ENCODE data around the gene PHGDH. TPM values are rescaled to one million over a fixed set of nuclear protein-coding genes. Genes with fewer than 3 reads are reported as not detected.

The PHGDH gene
- total and polyA plus RNA-seq, 3 experiments from 2014 or later = 10.5 to 82.5 (median 78.4) TPM

DNA sequence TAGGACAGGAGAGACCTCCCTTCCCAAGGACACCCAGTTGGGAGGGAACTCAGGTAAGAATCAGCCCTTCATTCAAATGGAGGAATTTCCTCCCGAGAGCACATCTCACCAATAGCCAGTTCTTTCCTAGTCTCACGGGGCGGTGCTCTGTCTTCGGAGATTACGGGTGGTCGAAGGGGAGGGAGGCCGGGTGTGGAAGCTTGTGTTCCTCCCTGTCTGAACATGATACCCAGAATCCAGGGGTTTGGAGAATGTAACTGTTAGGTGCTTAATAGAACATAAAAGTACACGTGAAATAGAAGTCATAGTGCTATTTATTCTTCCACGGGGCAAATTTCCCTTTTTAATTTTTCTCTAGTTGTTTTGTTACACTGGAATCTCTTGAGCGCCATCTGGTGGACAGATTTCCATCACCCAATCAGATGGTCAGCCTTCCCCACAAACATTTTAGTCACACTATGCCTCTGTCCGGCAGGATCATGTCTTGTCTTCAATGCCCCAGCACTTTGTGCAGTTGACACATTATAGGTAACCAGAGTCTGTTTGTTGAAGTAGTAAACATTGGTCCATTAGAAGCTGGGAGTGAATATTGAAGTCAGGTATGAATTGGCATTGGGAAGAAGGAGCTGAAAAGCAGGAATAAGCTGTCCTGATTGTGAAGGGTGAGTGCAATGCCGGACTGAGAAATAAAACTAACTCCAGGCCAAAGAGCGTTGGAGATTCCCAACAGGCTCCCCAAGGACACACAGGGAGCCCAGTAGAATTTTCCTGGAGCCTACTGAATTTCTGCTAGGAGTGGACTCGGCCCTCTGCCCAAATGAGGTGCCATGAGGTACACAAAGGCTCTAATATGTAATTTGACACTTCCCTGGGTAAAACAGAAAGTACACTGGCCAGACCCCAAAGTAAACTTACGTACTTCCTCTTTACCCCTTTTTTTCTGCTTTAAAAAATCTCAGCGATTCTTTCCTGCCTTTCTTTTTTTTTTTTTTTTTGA lies 36.1 kb upstream of the PHGDH start:
- Histone ChIP-seq H3K4me3 (ENCODE audit: low read length) (no peak overlapping the region), H3K27ac (ENCODE audit: low read depth, low read length) (no peak overlapping the region), H3K27me3 (ENCODE audit: insufficient read depth, low read length, poor library complexity, severe bottlenecking) (no peaks in the 10 kb centered on the region), H3K9me3 (ENCODE audit: low read length) (no peaks in the 10 kb centered on the region), H3K36me3 (ENCODE audit: insufficient read depth, low read length) (no peaks in the 10 kb centered on the region), H3K4me1 (ENCODE audit: insufficient read depth, low read length) (peaks cover 4% of the 10 kb centered on the region)
- DNase-seq = peak; percentile 5 to 50 (median 15)
- ChIA-PET CTCF (interaction anchor here (0.7 to 1.6 kb wide), 7 partner anchors 8 to 22 kb away, joined by 3 to 4 read pairs (median 3); no protein-coding TSS in a partner anchor), POLR2A (no interaction called here)
- Mint-ChIP-seq H3K4me3 (peak overlapping the region in 5 of 7 donors; percentile 36 to 75 (median 62)), H3K4me1 (peaks cover 5 to 7% (median 6%) of the 10 kb centered on the region in 3 donors), H3K27ac (peak overlapping the region in 1 of 8 donors; percentile 77), H3K27me3 (peaks cover 12 to 47% of the 10 kb centered on the region in 2 donors), H3K9me3 (peaks cover 0 to 3% (median 0%) of the 10 kb centered on the region in 5 donors), H3K36me3 (no peaks in the 10 kb centered on the region)

DNA sequence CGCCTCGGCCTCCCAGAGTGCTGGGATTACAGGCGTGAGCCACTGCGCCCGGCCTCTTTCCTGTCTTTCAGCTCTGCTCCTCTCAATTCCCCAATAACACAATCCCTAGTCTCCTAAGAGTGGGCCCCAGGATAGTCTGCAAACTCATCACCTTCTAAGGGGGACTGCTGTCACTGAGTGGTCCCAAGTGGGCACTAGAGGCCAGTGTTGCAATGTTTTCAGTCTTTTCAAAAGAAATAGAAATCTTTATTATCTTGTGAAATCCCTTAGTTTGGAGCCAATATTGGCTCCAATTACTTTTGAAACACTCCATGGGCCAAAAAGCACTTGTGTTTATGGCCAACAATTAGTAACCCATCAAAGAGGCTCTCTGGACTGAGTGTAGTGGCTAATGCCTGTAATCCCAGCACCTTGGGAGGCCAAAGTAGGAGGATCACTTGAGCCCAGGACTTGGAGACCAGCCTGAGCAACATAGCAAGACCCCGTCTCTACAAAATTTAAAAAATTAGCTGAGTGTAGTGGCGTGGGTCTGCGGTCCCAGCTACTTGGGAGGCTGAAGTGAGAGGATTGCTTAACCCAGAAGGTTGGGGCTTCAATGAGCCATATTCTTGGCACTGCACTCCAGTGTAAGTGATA lies 35.0 kb upstream of the PHGDH start:
- Histone ChIP-seq H3K27ac (ENCODE audit: low read depth, low read length) (no peak overlapping the region), H3K4me3 (ENCODE audit: low read length) (no peak overlapping the region), H3K27me3 (ENCODE audit: insufficient read depth, low read length, poor library complexity, severe bottlenecking) (no peaks in the 10 kb centered on the region), H3K36me3 (ENCODE audit: insufficient read depth, low read length) (no peaks in the 10 kb centered on the region), H3K9me3 (ENCODE audit: low read length) (no peaks in the 10 kb centered on the region), H3K4me1 (ENCODE audit: insufficient read depth, low read length) (peaks cover 4% of the 10 kb centered on the region)
- H3K36me3 Mint-ChIP-seq = no peaks in the 10 kb centered on the region
- no peak for DNase-seq
- POLR2A ChIA-PET = no interaction called here
- H3K4me1 Mint-ChIP-seq = peaks cover 5 to 7% (median 6%) of the 10 kb centered on the region in 3 donors
- H3K27me3 Mint-ChIP-seq = peaks cover 14 to 47% of the 10 kb centered on the region in 2 donors
- peaks cover 0 to 3% (median 0%) of the 10 kb centered on the region in 5 donors for H3K9me3 Mint-ChIP-seq
- no peak overlapping the region for H3K27ac Mint-ChIP-seq
- CTCF ChIA-PET = interaction anchor here (1.1 kb wide), 1 partner anchor 21 kb away, joined by 3 read pairs; no protein-coding TSS in a partner anchor
- H3K4me3 Mint-ChIP-seq = no peak overlapping the region

DNA sequence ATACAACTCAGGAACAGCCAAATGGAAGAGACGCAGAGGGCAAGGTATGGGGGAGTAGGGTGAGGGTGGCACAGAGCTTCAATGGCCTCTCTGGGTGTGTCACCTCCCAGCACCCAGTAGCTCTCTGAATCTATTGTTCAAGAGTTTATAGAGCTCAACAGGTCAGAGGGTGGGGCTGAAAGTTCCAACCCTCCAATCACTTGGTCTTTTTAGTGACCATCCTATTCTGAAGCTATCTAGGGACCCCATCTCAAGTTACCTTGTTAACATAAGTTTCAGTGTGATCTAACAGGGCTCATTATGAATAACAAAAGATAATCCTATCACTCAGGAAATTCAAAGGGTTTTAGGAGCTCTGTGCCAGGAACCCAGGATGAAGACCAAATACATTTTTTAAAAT lies 32.5 kb upstream of the PHGDH start:
- Mint-ChIP-seq H3K36me3 (no peaks in the 10 kb centered on the region), H3K4me1 (peaks cover 5 to 7% (median 6%) of the 10 kb centered on the region in 3 donors), H3K27me3 (peaks cover 11 to 29% of the 10 kb centered on the region in 2 donors), H3K9me3 (peaks cover 0 to 3% (median 0%) of the 10 kb centered on the region in 5 donors), H3K4me3 (no peak overlapping the region), H3K27ac (no peak overlapping the region)
- Histone ChIP-seq H3K36me3 (ENCODE audit: insufficient read depth, low read length) (no peaks in the 10 kb centered on the region), H3K9me3 (ENCODE audit: low read length) (no peaks in the 10 kb centered on the region), H3K4me3 (ENCODE audit: low read length) (no peak overlapping the region), H3K27me3 (ENCODE audit: insufficient read depth, low read length, poor library complexity, severe bottlenecking) (no peaks in the 10 kb centered on the region), H3K27ac (ENCODE audit: low read depth, low read length) (no peak overlapping the region), H3K4me1 (ENCODE audit: insufficient read depth, low read length) (peaks cover 4% of the 10 kb centered on the region)
- no peak for DNase-seq
- ChIA-PET POLR2A (no interaction called here), CTCF (interaction anchor here (1.3 kb wide), 1 partner anchor 10 kb away, joined by 3 read pairs; no protein-coding TSS in a partner anchor)

DNA sequence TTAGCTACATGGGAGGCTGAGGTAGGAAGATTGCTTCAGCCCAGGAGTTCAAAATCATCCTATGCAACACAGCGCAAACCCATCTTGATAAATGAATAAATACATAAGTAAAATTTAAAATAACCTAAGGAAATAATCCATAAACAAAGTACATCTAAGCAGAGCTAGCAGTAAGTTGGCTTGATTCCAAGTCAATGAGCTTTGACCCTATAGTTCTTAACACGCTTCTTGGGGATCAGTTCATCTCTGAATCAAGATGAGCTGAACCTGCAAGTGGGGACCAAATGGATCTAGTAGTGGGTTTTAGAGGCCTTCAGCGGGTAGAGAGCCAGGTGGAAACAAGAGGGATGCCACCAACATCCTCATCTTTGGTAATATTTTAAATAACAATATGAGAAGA lies 31.5 kb upstream of the PHGDH start:
- H3K36me3 Mint-ChIP-seq = no peaks in the 10 kb centered on the region
- H3K4me1 Mint-ChIP-seq = peaks cover 5 to 7% (median 5%) of the 10 kb centered on the region in 3 donors
- ChIA-PET POLR2A (no interaction called here), CTCF (no interaction called here)
- peaks cover 3% of the 10 kb centered on the region for H3K4me1 ChIP-seq (ENCODE audit: insufficient read depth, low read length)
- H3K36me3 ChIP-seq (ENCODE audit: insufficient read depth, low read length) = no peaks in the 10 kb centered on the region
- no peaks in the 10 kb centered on the region for H3K27me3 ChIP-seq (ENCODE audit: insufficient read depth, low read length, poor library complexity, severe bottlenecking)
- H3K4me3 Mint-ChIP-seq = no peak overlapping the region
- H3K27ac Mint-ChIP-seq = no peak overlapping the region
- H3K27ac ChIP-seq (ENCODE audit: low read depth, low read length) = no peak overlapping the region
- DNase-seq = no peak
- H3K4me3 ChIP-seq (ENCODE audit: low read length) = no peak overlapping the region
- H3K9me3 ChIP-seq (ENCODE audit: low read length) = no peaks in the 10 kb centered on the region
- H3K9me3 Mint-ChIP-seq = peaks cover 0 to 3% (median 0%) of the 10 kb centered on the region in 5 donors
- peaks cover 9 to 24% of the 10 kb centered on the region in 2 donors for H3K27me3 Mint-ChIP-seq

DNA sequence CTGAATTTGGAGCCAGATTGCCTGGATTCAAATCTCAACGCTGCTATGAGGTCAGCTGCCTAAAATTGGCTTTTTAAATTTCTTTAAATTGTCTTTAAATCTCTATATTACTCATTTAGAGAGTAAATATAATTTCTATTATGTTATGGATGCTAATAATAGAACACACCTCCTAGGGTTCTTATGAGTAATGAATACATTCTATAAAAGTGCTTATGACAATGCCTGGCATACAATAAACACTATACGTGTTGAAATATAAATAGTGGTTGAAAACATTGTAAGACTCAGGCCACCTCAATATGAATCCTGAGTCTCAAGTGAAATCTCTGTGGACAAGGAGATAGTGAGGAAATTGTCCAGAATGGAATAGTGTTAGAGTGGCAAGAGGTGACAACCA lies 31.0 kb upstream of the PHGDH start:
- Mint-ChIP-seq H3K9me3 (peaks cover 0 to 1% (median 0%) of the 10 kb centered on the region in 5 donors), H3K36me3 (no peaks in the 10 kb centered on the region), H3K4me1 (peaks cover under 1 to 1% (median under 1%) of the 10 kb centered on the region in 3 donors), H3K27me3 (peaks cover 9 to 21% of the 10 kb centered on the region in 2 donors), H3K4me3 (no peak overlapping the region), H3K27ac (no peak overlapping the region)
- POLR2A ChIA-PET = no interaction called here
- DNase-seq = no peak
- CTCF ChIA-PET = no interaction called here
- H3K36me3 ChIP-seq (ENCODE audit: insufficient read depth, low read length) = no peaks in the 10 kb centered on the region
- H3K9me3 ChIP-seq (ENCODE audit: low read length) = no peaks in the 10 kb centered on the region
- H3K4me3 ChIP-seq (ENCODE audit: low read length) = no peak overlapping the region
- no peaks in the 10 kb centered on the region for H3K27me3 ChIP-seq (ENCODE audit: insufficient read depth, low read length, poor library complexity, severe bottlenecking)
- H3K4me1 ChIP-seq (ENCODE audit: insufficient read depth, low read length) = no peaks in the 10 kb centered on the region
- H3K27ac ChIP-seq (ENCODE audit: low read depth, low read length) = no peak overlapping the region

DNA sequence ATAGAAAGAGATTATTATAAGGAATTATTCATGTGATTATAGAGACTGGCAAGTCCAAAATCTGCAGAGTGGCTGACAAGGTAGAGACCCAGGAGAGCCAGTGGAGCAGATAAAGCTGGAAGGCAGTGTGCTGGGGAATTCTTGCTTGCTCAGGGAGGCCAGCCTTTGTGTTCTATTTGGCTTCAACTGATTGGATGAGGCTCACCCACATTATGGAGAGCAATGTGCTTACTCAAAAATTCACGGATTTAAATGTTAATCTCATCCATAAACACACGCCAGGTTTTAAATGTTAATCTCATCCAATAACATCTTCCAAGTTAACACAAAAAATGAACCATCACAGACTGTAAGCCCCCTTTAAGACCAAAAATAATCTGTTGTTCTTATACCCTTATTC lies 30.2 kb upstream of the PHGDH start:
- POLR2A ChIA-PET = no interaction called here
- Mint-ChIP-seq H3K4me3 (no peak overlapping the region), H3K36me3 (no peaks in the 10 kb centered on the region), H3K27ac (no peak overlapping the region), H3K9me3 (no peaks in the 10 kb centered on the region), H3K27me3 (peaks cover 9 to 18% of the 10 kb centered on the region in 2 donors), H3K4me1 (no peaks in the 10 kb centered on the region)
- no peak for DNase-seq
- Histone ChIP-seq H3K4me3 (ENCODE audit: low read length) (no peak overlapping the region), H3K36me3 (ENCODE audit: insufficient read depth, low read length) (no peaks in the 10 kb centered on the region), H3K9me3 (ENCODE audit: low read length) (no peaks in the 10 kb centered on the region), H3K4me1 (ENCODE audit: insufficient read depth, low read length) (no peaks in the 10 kb centered on the region), H3K27me3 (ENCODE audit: insufficient read depth, low read length, poor library complexity, severe bottlenecking) (no peaks in the 10 kb centered on the region), H3K27ac (ENCODE audit: low read depth, low read length) (no peak overlapping the region)
- CTCF ChIA-PET = no interaction called here

DNA sequence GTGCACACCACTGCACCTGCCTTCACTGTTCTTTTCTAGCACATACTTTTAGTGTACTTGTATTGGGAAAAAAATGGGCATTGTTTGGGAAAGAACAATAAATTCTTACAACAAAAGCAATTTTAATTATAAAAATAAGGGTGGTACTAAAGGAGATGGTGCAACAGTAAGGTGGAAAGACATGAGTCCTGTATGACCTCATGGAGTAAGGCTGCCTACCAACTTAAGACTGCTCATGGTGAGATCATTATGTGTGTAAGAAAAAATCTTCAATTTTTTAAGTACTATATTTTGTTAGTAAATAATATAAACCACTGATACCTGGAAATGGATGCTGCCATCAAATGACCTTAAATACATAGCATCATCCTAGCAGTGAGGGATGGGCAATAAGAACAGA lies 29.6 kb upstream of the PHGDH start:
- H3K27ac Mint-ChIP-seq = no peak overlapping the region
- H3K27me3 ChIP-seq (ENCODE audit: insufficient read depth, low read length, poor library complexity, severe bottlenecking) = no peaks in the 10 kb centered on the region
- CTCF ChIA-PET = no interaction called here
- no peak overlapping the region for H3K4me3 ChIP-seq (ENCODE audit: low read length)
- POLR2A ChIA-PET = no interaction called here
- H3K36me3 Mint-ChIP-seq = no peaks in the 10 kb centered on the region
- H3K27ac ChIP-seq (ENCODE audit: low read depth, low read length) = no peak overlapping the region
- H3K9me3 ChIP-seq (ENCODE audit: low read length) = no peaks in the 10 kb centered on the region
- peaks cover 9 to 20% of the 10 kb centered on the region in 2 donors for H3K27me3 Mint-ChIP-seq
- no peaks in the 10 kb centered on the region for H3K4me1 Mint-ChIP-seq
- H3K4me3 Mint-ChIP-seq = no peak overlapping the region
- DNase-seq = no peak
- H3K4me1 ChIP-seq (ENCODE audit: insufficient read depth, low read length) = no peaks in the 10 kb centered on the region
- H3K36me3 ChIP-seq (ENCODE audit: insufficient read depth, low read length) = no peaks in the 10 kb centered on the region
- no peaks in the 10 kb centered on the region for H3K9me3 Mint-ChIP-seq

DNA sequence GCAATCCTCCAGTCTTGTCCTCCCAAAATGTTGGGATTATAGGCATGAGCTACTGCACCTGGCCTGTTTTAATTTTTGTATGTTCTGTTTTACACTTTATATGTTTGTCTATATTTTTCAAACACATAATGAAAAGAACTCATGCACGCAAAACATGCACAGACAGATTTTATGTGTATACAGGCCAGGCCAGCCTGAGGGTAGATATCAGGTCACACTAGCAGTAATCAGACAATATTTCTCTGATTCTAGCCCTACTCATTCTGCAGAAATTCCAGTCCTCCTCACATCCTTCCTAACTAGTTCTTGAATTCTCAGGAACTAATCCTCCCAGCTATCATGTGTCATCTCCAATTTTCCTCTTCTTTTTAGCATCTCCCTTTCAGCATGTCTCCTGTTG lies 27.8 kb upstream of the PHGDH start:
- no peak overlapping the region for H3K4me3 ChIP-seq (ENCODE audit: low read length)
- H3K27me3 ChIP-seq (ENCODE audit: insufficient read depth, low read length, poor library complexity, severe bottlenecking) = no peaks in the 10 kb centered on the region
- Mint-ChIP-seq H3K9me3 (peaks cover 0 to 2% (median 0%) of the 10 kb centered on the region in 5 donors), H3K36me3 (no peaks in the 10 kb centered on the region), H3K4me3 (no peak overlapping the region), H3K27ac (no peak overlapping the region), H3K4me1 (no peaks in the 10 kb centered on the region), H3K27me3 (peaks cover 7 to 19% of the 10 kb centered on the region in 2 donors)
- H3K36me3 ChIP-seq (ENCODE audit: insufficient read depth, low read length) = no peaks in the 10 kb centered on the region
- ChIA-PET POLR2A (interaction anchor here (0.6 kb wide), 1 partner anchor 22 kb away, joined by 5 read pairs; no protein-coding TSS in a partner anchor), CTCF (interaction anchor here (1.0 to 1.5 kb wide), 2 partner anchors 8 to 9 kb away, joined by 3 read pairs; no protein-coding TSS in a partner anchor)
- no peaks in the 10 kb centered on the region for H3K9me3 ChIP-seq (ENCODE audit: low read length)
- no peak overlapping the region for H3K27ac ChIP-seq (ENCODE audit: low read depth, low read length)
- DNase-seq = no peak
- no peaks in the 10 kb centered on the region for H3K4me1 ChIP-seq (ENCODE audit: insufficient read depth, low read length)
